ENCODE data around the gene COL9A1.

COL9A1 gene

GRCh38 chr6:70198785-70199184 is 104.1 kb downstream of the COL9A1 start:
- no peak for TF ChIP-seq CTCF (IDR thresholded peaks at IDR 0.05)
- no peak for TF ChIP-seq ZFX (IDR thresholded peaks at IDR 0.05; ENCODE audit: borderline replicate concordance)
- no peak overlapping the region for H3K27ac ChIP-seq

- TF ChIP-seq CTCF (IDR thresholded peaks at IDR 0.05) (no peak), ZFX (IDR thresholded peaks at IDR 0.05; ENCODE audit: borderline replicate concordance) (no peak)
Observed at GRCh38 chr6:70196531-70196930, 106.4 kb downstream of the COL9A1 start.

GRCh38 chr6:70194421-70194820 is 108.5 kb downstream of the COL9A1 start:
- no peak overlapping the region for H3K27ac ChIP-seq
- TF ChIP-seq CTCF (IDR thresholded peaks at IDR 0.05) (no peak), ZFX (IDR thresholded peaks at IDR 0.05; ENCODE audit: borderline replicate concordance) (no peak)

More at GRCh38 chr6:70196531-70196930, 106.4 kb downstream of the COL9A1 start:
- H3K27ac ChIP-seq = no peak overlapping the region

GRCh38 chr6:70188202-70188601 is 114.7 kb downstream of the COL9A1 start:
- no peak for TF ChIP-seq CTCF (IDR thresholded peaks at IDR 0.05)

GRCh38 chr6:70186461-70186860 is 116.4 kb downstream of the COL9A1 start:
- no peak overlapping the region for H3K27ac ChIP-seq
- TF ChIP-seq ZFX (IDR thresholded peaks at IDR 0.05; ENCODE audit: borderline replicate concordance) (no peak), CTCF (IDR thresholded peaks at IDR 0.05) (no peak)

More at GRCh38 chr6:70188202-70188601, 114.7 kb downstream of the COL9A1 start:
- no peak overlapping the region for H3K27ac ChIP-seq

- H3K27ac ChIP-seq = no peak overlapping the region
- no peak for TF ChIP-seq CTCF (IDR thresholded peaks at IDR 0.05)
- TF ChIP-seq ZFX (IDR thresholded peaks at IDR 0.05; ENCODE audit: borderline replicate concordance) = no peak
Observed at GRCh38 chr6:70184723-70185122, 118.2 kb downstream of the COL9A1 start.

GRCh38 chr6:70183538-70183937 is 119.3 kb downstream of the COL9A1 start:
- TF ChIP-seq CTCF (IDR thresholded peaks at IDR 0.05) = no peak
- TF ChIP-seq ZFX (IDR thresholded peaks at IDR 0.05; ENCODE audit: borderline replicate concordance) = no peak
- H3K27ac ChIP-seq = no peak overlapping the region
